Endothelial cell of umbilical vein (primary cell): ENCODE data around the gene PDE4C. TPM values are rescaled to one million over a fixed set of nuclear protein-coding genes. Genes with fewer than 3 reads are reported as not detected.

ENCODE experiments used
- BruUV-seq: library from RNA; stranded (reverse); fragments of 400-500 nt; replicated peaks from 2 replicates; lab custom pipeline; 2021; lab: Mats Ljungman, UMichigan
- CTCF ChIA-PET: fragments of 300-600, 350-600 bp; sonication (Branson Sonifier 250); formaldehyde crosslinking; loops from one replicate; lab custom pipeline; 2021; ENCODE audit warnings: antibody characterized with exemption, inconsistent platforms; lab: Charles Lee
- POLR2A ChIA-PET: fragments of 300-600, 350-600 bp; sonication (Branson Sonifier 250); formaldehyde crosslinking; loops from one replicate; lab custom pipeline; 2021; ENCODE audit warnings: antibody characterized with exemption, inconsistent platforms; lab: Charles Lee
- DNase-seq: peaks from one replicate; pipeline ENCODE4 v3.0.0-alpha.2; 2011; ENCODE audit warnings: low read depth, low spot score
- FAIRE-seq: peaks from 2 replicates; lab custom pipeline; 2011; peaks lifted over from hg19 to GRCh38; lab: Jason Lieb, UNC
- H2AFZ ChIP-seq: 2 replicates; pipeline ENCODE4 v1.6.0; 2012; ENCODE audit warnings: low read depth, low read length, control low read depth, inconsistent platforms
- H3K27ac ChIP-seq: 2 replicates; pipeline ENCODE4 v1.5.1; 2011; ENCODE audit warnings: low read depth, mild to moderate bottlenecking, control low read depth, low read length, moderate library complexity; ENCODE audit not compliant: insufficient read depth
- H3K27me3 ChIP-seq, 2 experiments: 2 replicates each; pipeline versions ENCODE4 v1.6.0 to v1.6.1; 2011; ENCODE audit warnings: low read length in 2 of 2, mixed read lengths in 1 of 2; ENCODE audit not compliant: control insufficient read depth in 2 of 2, insufficient read depth in 2 of 2
- H3K36me3 ChIP-seq, 2 experiments: 2 replicates in 1 of 2; 3 replicates in 1 of 2; pipeline ENCODE4 v1.5.1; 2011; ENCODE audit warnings: low read length in 2 of 2, mild to moderate bottlenecking in 1 of 2, moderate library complexity in 1 of 2; ENCODE audit not compliant: control insufficient read depth in 2 of 2, insufficient read depth in 2 of 2; ENCODE audit errors: extremely low read depth in 1 of 2
- H3K4me1 ChIP-seq: 3 replicates; pipeline ENCODE4 v1.5.1; 2011; ENCODE audit warnings: mild to moderate bottlenecking, low read length; ENCODE audit not compliant: control insufficient read depth, insufficient read depth; ENCODE audit errors: extremely low read depth
- H3K4me2 ChIP-seq: 2 replicates; pipeline ENCODE4 v1.6.1; 2011; ENCODE audit warnings: low read length, control low read depth, mixed read lengths; ENCODE audit not compliant: insufficient read depth
- H3K4me3 ChIP-seq, 3 experiments: fragments of 200-600 bp in 1 of 3; sonication (generic), shearing (Covaris generic) in 1 of 3; replicated peaks in 1 of 3; 2 replicates each; pipeline ENCODE4 v1.5.1; 2011 to 2016; ENCODE audit warnings: control low read depth in 3 of 3, low read length in 3 of 3, mild to moderate bottlenecking in 2 of 3, inconsistent platforms in 1 of 3, low read depth in 1 of 3, moderate library complexity in 1 of 3; ENCODE audit not compliant: insufficient read depth in 1 of 3
- H3K79me2 ChIP-seq: 2 replicates; pipeline ENCODE4 v1.6.0; 2012; ENCODE audit warnings: low read length, inconsistent platforms; ENCODE audit not compliant: control insufficient read depth, insufficient read depth
- H3K9ac ChIP-seq: replicated peaks from 2 replicates; pipeline ENCODE3; 2011; ENCODE audit warnings: low read length, control low read depth; ENCODE audit not compliant: insufficient read depth; ENCODE audit errors: extremely low read depth
- H3K9me1 ChIP-seq: replicated peaks from 3 replicates; pipeline ENCODE4 v1.6.0; 2011; ENCODE audit warnings: mild to moderate bottlenecking, low read length; ENCODE audit not compliant: control insufficient read depth, insufficient read depth; ENCODE audit errors: extremely low read depth
- H3K9me3 ChIP-seq: replicated peaks from 2 replicates; pipeline ENCODE4 v1.5.1; 2012; ENCODE audit warnings: low read length, inconsistent platforms; ENCODE audit not compliant: control insufficient read depth, insufficient read depth
- H4K20me1 ChIP-seq: replicated peaks from 2 replicates; pipeline ENCODE3; 2011; ENCODE audit warnings: mild to moderate bottlenecking, low read length; ENCODE audit not compliant: control insufficient read depth, insufficient read depth; ENCODE audit errors: extremely low read depth
- EZH2 ChIP-seq: IDR thresholded peaks from 2 replicates; pipeline ENCODE4 v1.6.1; 2012; ENCODE audit warnings: borderline replicate concordance, low read depth, mild to moderate bottlenecking, moderate library complexity, low read length, inconsistent platforms; ENCODE audit not compliant: severe bottlenecking
- FOS ChIP-seq: IDR thresholded peaks from 2 replicates; pipeline ENCODE4 v1.6.1; 2011; ENCODE audit warnings: mild to moderate bottlenecking, low read length, moderate library complexity, borderline replicate concordance; ENCODE audit not compliant: insufficient read depth
- GATA2 ChIP-seq: IDR thresholded peaks from 2 replicates; pipeline ENCODE4 v1.7.0; 2011; ENCODE audit warnings: low read depth, mild to moderate bottlenecking, moderate library complexity, mixed read lengths, low read length; ENCODE audit not compliant: insufficient read length, insufficient read depth
- JUN ChIP-seq: IDR thresholded peaks from 2 replicates; pipeline ENCODE4 v1.6.1; 2011; ENCODE audit warnings: borderline replicate concordance, low read depth; ENCODE audit not compliant: insufficient read length, insufficient read depth
- MYC ChIP-seq: IDR thresholded peaks from one replicate; pipeline ENCODE4 v1.6.1; 2011; ENCODE audit warnings: mild to moderate bottlenecking, low read depth, low read length
- POLR2A ChIP-seq: IDR thresholded peaks from 2 replicates; pipeline ENCODE4 v1.6.1; 2012; ENCODE audit warnings: low read depth, mild to moderate bottlenecking, control low read depth, low read length
- POLR2AphosphoS5 ChIP-seq: IDR thresholded peaks from 2 replicates; pipeline ENCODE4 v1.6.1; 2012; ENCODE audit warnings: low read depth, mild to moderate bottlenecking, control low read depth, low read length, moderate library complexity; ENCODE audit not compliant: insufficient read depth
- dilution Hi-C: fragments of 300-500 bp; cut with MboI; formaldehyde crosslinking; loops from one replicate; pipeline ENCODE4 v1.15.0; 2019; ENCODE audit warnings: low sequenced_read_pairs; ENCODE audit not compliant: extremely low pct_ligation_motif_present
- intact Hi-C: fragments of 100-400 bp; cut with micrococcal nuclease; formaldehyde crosslinking; loops from one replicate; pipeline ENCODE4 v1.10.0; 2022
- polyA plus RNA-seq, 4 experiments: library from polyadenylated mRNA; depleted of rRNA in 3 of 4; stranded (reverse) in 3 of 4; unstranded in 1 of 4; fragments of >200 nt; gene quantifications; 2 replicates each; pipeline versions ENCODE4 v1.2.1 to v1.2.3, GENCODE V29; 2011 to 2012; ENCODE audit warnings: missing spikeins in 1 of 4
- total RNA-seq: library from RNA; stranded (reverse); gene quantifications from 2 replicates; pipeline ENCODE4 v1.2.3, GENCODE V29; 2021
- TF ChIP-seq, protein P1 (sequence below), 2 donors: IDR thresholded peaks; 1 replicate in 1 of 2; 2 replicates in 1 of 2; pipeline ENCODE4 v1.5.1; 2011; ENCODE audit warnings: low read length in 2 of 2, mild to moderate bottlenecking in 2 of 2, moderate library complexity in 2 of 2, control low read depth in 1 of 2, inconsistent platforms in 1 of 2, low read depth in 1 of 2; ENCODE audit not compliant: insufficient read depth in 1 of 2; ENCODE audit errors: extremely low read depth in 1 of 2
- TF ChIP-seq, protein P2 (sequence below): IDR thresholded peaks from 2 replicates; pipeline ENCODE4 v1.6.1; 2011; ENCODE audit not compliant: insufficient read depth, insufficient read length

The PDE4C gene
- total and polyA plus RNA-seq, 2 donors (not counting 3 experiments of a cell fraction or from before 2014, with no cell fraction given) = 0.29 to 0.97 TPM

DNA sequence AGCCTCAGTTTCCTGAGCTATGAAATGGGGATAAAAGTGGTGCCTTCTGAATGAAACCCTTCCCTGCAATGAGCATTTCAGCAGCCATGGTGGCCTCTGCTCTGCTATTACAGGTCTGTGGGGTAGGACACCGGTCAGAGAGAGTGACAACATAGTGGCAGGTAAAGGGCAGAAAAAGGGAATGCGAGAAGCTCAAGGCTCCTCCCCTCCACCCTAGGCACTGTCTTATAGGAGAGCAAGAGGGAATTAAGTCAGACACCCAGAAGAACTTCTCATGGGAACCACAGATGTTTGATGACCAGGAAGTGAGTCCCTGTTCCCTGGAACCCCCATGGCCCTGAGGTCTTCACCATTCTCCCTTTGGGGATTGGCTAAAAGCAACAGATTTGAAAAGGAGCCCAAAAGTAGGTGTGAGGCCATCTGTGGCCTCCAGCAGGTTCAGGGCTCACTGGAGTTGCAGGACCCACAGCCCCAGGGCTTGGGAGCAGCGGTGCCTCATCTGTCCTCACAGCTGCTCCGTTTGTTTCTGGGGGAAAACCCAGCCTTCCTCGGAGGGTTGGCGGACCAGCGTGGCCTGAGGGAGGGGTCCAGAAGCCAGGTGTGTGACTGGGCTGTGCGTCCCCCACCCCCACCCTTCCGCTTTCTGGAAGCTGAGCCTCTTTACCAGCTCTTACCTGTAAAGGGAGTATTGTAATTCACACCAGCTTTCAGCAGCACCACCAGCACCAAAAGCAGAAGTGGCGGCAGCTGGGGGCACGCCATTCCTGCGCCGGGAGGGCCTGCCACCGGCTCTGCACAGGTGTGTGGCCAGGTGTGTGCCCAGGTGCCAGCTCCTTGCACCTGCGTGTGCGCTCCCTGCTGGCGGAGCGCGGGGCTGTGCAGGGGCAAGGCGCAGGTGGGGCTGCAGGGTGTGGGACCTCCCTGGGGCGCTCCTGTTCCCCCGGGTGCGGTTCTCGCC lies 28.6 kb upstream of the PDE4C start:
- ChIA-PET POLR2A (no interaction called here), CTCF (interaction anchor here (0.6 to 11.3 kb wide), 8 partner anchors 17 to 143 kb away, joined by 3 to 296 read pairs (median 16); partner anchors contain the start of gene MPV17L2)
- Histone ChIP-seq H3K9ac (no peak overlapping the region), H3K27me3 (peaks cover 0 to 8% of the 10 kb centered on the region in 2 experiments), H3K36me3 (no peaks in the 10 kb centered on the region), H2AFZ (no peak overlapping the region), H3K4me2 (no peak overlapping the region), H3K4me3 (no peak overlapping the region), H4K20me1 (no peaks in the 10 kb centered on the region), H3K9me3 (no peaks in the 10 kb centered on the region), H3K9me1 (no peaks in the 10 kb centered on the region), H3K79me2 (no peaks in the 10 kb centered on the region), H3K4me1 (no peaks in the 10 kb centered on the region), H3K27ac (no peak overlapping the region)
- FAIRE-seq (no peak), DNase-seq (no peak)
- TF ChIP-seq EZH2 (no peak), POLR2A (no peak), GATA2 (no peak), JUN (no peak), POLR2AphosphoS5 (no peak), FOS (no peak), MYC (no peak)
- TF ChIP-seq, protein P1, sequence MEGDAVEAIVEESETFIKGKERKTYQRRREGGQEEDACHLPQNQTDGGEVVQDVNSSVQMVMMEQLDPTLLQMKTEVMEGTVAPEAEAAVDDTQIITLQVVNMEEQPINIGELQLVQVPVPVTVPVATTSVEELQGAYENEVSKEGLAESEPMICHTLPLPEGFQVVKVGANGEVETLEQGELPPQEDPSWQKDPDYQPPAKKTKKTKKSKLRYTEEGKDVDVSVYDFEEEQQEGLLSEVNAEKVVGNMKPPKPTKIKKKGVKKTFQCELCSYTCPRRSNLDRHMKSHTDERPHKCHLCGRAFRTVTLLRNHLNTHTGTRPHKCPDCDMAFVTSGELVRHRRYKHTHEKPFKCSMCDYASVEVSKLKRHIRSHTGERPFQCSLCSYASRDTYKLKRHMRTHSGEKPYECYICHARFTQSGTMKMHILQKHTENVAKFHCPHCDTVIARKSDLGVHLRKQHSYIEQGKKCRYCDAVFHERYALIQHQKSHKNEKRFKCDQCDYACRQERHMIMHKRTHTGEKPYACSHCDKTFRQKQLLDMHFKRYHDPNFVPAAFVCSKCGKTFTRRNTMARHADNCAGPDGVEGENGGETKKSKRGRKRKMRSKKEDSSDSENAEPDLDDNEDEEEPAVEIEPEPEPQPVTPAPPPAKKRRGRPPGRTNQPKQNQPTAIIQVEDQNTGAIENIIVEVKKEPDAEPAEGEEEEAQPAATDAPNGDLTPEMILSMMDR (IDR thresholded peaks at IDR 0.05; ENCODE audit: extremely low read depth in 1 of 2, insufficient read depth in 1 of 2, low read depth in 1 of 2, low read length in 2 of 2) = no peak
- TF ChIP-seq, protein P2, sequence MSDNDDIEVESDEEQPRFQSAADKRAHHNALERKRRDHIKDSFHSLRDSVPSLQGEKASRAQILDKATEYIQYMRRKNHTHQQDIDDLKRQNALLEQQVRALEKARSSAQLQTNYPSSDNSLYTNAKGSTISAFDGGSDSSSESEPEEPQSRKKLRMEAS = no peak
- no TSS peak for BruUV-seq
- dilution Hi-C loops (no loop called here), intact Hi-C loops (loop anchor here (5.0 kb wide), 1 partner anchor 248 kb away; the partner anchor contains the start of gene ARRDC2)
